ENCODE results near the gene TTLL4.

The TTLL4 gene

GRCh38 chr2:218716070-218716469, 5.4 kb downstream of the TTLL4 start:
- FAIRE-seq: no peak

DNA sequence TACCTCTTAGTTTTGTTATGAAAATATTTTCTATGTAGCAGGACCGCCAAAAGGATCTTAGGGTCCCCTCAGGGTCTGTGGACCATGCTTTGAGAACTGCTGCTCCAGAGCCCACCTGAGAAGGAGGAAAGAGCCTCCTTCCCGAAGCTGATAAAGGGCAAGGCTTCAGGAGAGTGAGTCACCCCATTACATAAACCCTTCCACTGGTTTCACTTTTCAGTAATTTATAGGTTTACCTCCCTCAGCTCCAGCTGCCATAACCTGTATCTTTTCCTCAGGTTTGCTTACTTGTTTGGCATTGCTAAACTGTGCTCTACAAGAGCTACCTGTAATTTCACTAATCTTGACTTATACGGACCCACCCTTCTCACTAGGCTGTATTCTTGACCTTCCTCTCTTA, 6.6 kb downstream of the TTLL4 start:
- no peak for FAIRE-seq

GRCh38 chr2:218718058-218718457, 7.4 kb downstream of the TTLL4 start:
- FAIRE-seq: no peak

GRCh38 chr2:218719457-218719856, 8.8 kb downstream of the TTLL4 start:
- no peak for FAIRE-seq

- FAIRE-seq: no peak
These were observed 9.7 kb downstream of the TTLL4 start for GRCh38 chr2:218720048-218721041.

DNA sequence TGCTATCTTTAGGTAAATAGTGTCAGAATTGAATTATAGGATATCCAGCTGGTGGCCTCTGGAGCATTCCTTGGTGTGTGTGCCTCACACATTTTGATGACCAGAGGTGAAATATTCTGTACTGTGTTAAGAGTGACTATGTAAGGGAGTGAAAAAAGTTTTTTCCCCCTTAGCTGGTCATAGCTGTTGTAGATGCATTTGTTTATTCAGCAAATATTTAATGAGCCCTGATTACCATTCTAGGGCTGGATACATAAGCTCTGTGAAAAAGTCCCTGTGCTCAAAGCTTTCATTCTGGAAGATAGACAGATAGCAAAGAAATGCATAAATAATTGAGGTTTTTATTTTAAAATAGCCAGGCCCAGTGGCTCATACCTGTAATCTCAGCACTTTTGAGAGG, 10.9 kb downstream of the TTLL4 start:
- no peak for FAIRE-seq

- FAIRE-seq: no peak
These were observed 11.3 kb downstream of the TTLL4 start for GRCh38 chr2:218721934-218722333.

DNA sequence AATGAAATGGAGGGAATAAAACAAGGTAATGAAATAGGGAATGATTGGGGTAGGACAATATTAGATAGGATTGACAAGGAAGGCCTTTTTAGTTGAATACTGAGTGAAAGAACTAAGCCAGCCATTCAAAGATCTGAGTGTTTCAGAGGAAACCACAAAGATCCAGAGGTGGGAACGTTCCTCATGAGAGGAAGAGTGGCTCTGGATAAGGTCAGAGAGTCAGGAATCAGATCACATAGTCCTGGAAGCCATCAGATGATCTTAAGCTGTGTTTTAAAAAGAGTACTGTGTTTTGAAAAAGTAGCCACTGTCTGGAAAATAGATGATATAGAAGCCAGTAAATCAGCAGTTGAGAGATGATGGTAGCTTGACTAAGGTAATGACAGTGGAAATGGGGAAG, 11.8 kb downstream of the TTLL4 start:
- no peak for FAIRE-seq

GRCh38 chr2:218722876-218723785, 12.5 kb downstream of the TTLL4 start:
- FAIRE-seq: no peak

GRCh38 chr2:218726004-218726574, 15.5 kb downstream of the TTLL4 start:
- no peak for FAIRE-seq

GRCh38 chr2:218727502-218728165, 17.0 kb downstream of the TTLL4 start:
- FAIRE-seq: no peak

GRCh38 chr2:218729640-218730039, 19.0 kb downstream of the TTLL4 start:
- no peak for FAIRE-seq

DNA sequence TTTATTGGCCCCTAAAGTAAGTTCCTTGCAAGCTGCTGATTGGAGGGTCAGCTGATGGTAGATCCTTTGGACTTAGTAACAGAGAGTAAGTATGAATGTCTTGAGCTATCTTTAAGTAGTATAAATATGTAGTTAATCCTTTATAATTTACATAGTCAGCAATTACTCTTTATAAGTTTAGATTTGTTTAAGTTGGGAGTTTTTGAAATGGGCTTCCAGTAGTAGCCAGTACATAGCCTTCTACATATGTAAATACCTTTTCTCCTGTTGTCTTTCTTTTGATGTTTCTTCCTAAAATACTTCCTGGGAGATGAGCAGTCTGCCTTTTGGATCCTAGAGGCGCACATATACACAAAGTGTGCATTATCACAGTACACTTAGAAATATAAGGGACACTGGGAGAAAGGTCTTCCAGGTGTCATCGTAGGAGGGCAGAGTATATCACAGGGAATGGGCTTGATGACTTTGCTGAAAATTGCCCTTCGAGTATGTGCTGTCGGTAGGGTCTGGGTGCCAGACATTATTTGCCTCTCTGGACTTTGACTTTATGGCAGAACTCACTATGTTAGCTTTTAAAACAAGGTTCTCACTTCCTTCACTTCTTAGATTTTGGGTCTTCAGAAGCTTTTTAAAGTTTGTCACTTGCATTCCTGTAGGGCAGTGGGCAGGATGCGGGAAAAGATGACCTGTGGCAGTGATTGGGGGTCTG, 21.6 kb downstream of the TTLL4 start:
- no peak for FAIRE-seq

- FAIRE-seq: no peak
These were observed 22.1 kb downstream of the TTLL4 start for GRCh38 chr2:218732761-218733158.

GRCh38 chr2:218733171-218734021, 22.8 kb downstream of the TTLL4 start:
- no peak for FAIRE-seq

- no peak for FAIRE-seq
These were observed 23.7 kb downstream of the TTLL4 start for GRCh38 chr2:218734190-218734975.

DNA sequence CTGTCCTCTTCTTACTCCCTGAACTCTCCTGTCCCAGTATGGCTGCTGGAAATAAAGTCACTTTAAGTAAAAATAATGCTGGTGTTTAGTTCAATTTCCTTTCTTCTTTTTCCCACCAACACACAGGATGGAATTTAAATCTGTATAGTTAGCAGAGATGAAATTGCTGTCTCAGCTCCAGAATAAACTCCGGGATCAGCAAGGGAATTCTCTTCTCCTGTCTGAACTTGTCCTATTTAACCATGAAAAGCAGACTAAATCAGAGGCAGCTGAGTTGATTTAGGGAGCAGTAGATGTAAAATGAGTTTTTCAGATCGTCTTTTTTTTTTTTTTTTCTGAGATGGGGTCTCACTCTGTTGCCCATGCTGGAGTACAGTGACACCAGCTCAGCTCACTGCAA, 25.9 kb downstream of the TTLL4 start:
- FAIRE-seq: no peak

DNA sequence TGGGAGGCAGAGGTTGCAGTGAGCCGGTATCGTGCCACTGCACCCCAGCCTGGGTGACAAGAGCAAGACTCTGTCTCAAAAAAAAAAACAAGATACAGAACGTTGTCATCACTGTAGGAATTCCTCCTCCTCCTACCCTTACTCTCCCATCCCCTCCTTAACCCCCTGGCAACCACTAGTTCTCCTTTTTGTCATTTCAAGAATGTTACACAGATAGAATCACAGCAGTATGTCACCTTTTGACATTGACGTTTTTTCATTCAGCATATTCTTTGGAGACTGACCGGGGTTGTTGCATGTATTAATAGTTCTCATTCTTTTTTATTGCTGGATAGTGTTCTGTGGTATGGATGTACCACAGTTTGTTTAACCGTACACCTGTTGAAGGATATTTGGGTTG, 32.4 kb downstream of the TTLL4 start:
- FAIRE-seq: no peak

GRCh38 chr2:218744615-218745014, 34.0 kb downstream of the TTLL4 start:
- no peak for FAIRE-seq

- FAIRE-seq: no peak
These were observed 34.5 kb downstream of the TTLL4 start for GRCh38 chr2:218745160-218745558.

Measured in G401.6 (cell line).